Measurements from ENCODE around the gene SPNS1.

Gene SPNS1

DNA sequence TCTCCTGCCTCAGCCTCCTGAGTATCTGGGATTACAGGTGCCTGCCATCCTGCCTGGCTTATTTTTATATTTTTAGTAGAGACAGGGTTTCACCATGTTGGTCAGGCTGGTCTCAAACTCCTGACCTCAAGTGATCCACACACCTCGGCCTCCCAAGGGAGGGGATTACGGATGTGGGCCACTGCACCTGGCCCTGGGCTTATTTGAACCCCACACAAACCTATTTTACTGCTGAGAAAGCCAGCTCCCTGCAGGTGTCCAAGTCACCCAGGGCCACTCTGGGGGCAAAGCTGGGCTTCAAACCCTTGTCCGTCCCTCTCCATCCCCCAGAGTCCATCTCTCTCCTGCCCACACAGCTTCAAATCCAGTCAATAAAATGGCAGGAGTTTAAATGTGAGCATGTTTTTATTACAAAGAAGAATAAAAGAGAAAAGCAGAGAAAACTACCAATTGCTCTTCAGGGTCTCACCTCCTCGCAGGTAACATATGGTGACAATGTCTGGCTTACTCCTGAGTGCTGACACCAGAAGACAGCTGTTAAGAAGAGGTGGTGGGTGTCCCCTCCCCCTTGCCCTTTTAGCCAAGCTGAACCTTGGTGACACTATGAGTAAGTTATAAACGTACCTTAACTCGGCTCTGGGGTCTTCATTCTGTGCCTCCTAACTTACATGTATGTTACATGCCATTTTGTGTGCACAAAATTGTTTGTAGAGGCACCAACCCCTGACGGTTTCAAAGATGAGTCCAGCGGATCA lies 55.7 kb downstream of the SPNS1 start:
- peak; percentile 21 for DNase-seq

Data from activated CD4-positive, CD25-positive, alpha-beta regulatory T cell treated with anti-CD3 and anti-CD28 coated beads, Interleukin-2, amount 50 U/mL, for 72 hours (primary cell).